Ascending aorta (tissue), 2 donors: Measurements from ENCODE around the gene KRT27. TPM values are rescaled to one million over a fixed set of nuclear protein-coding genes. Genes with fewer than 3 reads are reported as not detected.
"Not testable (repeated sequence)": the region's sequence is repeated elsewhere in the genome, so short reads cannot be mapped to it uniquely, and the experiment has no call there.

Experiments used
- DNase-seq, 2 donors: peaks; one replicate each; pipeline ENCODE4 v3.0.0-alpha.2; 2019; ENCODE audit warnings: low spot score in 2 of 2
- H3K27ac ChIP-seq, 2 donors: fragments of 200-600 bp; sonication (generic); one replicate each; pipeline ENCODE4 v1.5.1; 2016 to 2017; ENCODE audit warnings: mild to moderate bottlenecking in 1 of 2
- H3K27me3 ChIP-seq: fragments of 200-600 bp; sonication (generic); one replicate; pipeline ENCODE4 v1.5.1; 2017
- H3K36me3 ChIP-seq, 2 donors: fragments of 200-600 bp; sonication (generic); one replicate each; pipeline ENCODE4 v1.5.1; 2016
- H3K4me1 ChIP-seq, 2 donors: fragments of 200-600 bp; sonication (generic); one replicate each; pipeline ENCODE4 v1.5.1; 2016 to 2017; ENCODE audit warnings: mild to moderate bottlenecking in 1 of 2
- H3K4me3 ChIP-seq, 2 donors: fragments of 200-600 bp; sonication (generic); one replicate each; pipeline ENCODE4 v1.5.1; 2016 to 2017; ENCODE audit warnings: mild to moderate bottlenecking in 1 of 2
- H3K9me3 ChIP-seq, 2 donors: fragments of 200-600 bp; sonication (generic); one replicate each; pipeline ENCODE4 v1.5.1; 2016
- intact Hi-C: fragments of 100-400 bp; cut with DNase I; formaldehyde crosslinking; loops from one replicate; pipeline ENCODE4 v1.15.1; 2023
- total RNA-seq: library from RNA; depleted of rRNA; stranded (reverse); fragments of >200 nt; gene quantifications from one replicate; pipeline ENCODE4 v1.1.0, GENCODE V29; 2016
- TF ChIP-seq, protein P1 (sequence below), 3 experiments: fragments of 200-600 bp in 2 of 3; fragments of 450-650 bp in 1 of 3; sonication (generic) in 2 of 3; IDR thresholded peaks; one replicate each; pipeline ENCODE4 v1.5.1; 2016 to 2019; ENCODE audit warnings: antibody characterized with exemption in 3 of 3, mild to moderate bottlenecking in 1 of 3, moderate library complexity in 1 of 3

KRT27 gene
- total RNA-seq, 1 donor from 2014 or later: not detected

DNA sequence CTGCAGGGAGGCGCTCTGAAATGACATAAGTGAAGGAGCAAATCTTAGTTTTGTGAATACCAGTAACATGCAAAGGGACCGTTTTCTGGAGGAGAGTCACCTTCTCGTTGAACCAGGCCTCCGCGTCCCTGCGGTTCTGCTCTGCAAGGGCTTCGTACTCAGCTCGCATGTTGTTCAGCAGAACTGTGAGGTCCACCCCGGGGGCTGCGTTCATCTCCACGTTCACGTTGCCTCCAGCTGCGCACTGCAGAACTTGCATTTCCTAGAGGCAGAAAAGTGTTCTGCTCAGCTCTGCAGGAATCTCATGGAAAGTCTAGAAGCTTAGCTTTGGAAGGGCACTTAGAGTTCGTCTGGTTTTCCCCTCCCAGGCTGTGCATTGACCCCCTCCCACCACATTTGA lies 31.3 kb downstream of the KRT27 start:
- H3K36me3 ChIP-seq: no peaks in the 10 kb centered on the region
- H3K4me1 ChIP-seq: no peaks in the 10 kb centered on the region
- intact Hi-C loops: no loop called here
- H3K4me3 ChIP-seq: no peak overlapping the region
- H3K9me3 ChIP-seq: no peaks in the 10 kb centered on the region
- TF ChIP-seq, protein P1, sequence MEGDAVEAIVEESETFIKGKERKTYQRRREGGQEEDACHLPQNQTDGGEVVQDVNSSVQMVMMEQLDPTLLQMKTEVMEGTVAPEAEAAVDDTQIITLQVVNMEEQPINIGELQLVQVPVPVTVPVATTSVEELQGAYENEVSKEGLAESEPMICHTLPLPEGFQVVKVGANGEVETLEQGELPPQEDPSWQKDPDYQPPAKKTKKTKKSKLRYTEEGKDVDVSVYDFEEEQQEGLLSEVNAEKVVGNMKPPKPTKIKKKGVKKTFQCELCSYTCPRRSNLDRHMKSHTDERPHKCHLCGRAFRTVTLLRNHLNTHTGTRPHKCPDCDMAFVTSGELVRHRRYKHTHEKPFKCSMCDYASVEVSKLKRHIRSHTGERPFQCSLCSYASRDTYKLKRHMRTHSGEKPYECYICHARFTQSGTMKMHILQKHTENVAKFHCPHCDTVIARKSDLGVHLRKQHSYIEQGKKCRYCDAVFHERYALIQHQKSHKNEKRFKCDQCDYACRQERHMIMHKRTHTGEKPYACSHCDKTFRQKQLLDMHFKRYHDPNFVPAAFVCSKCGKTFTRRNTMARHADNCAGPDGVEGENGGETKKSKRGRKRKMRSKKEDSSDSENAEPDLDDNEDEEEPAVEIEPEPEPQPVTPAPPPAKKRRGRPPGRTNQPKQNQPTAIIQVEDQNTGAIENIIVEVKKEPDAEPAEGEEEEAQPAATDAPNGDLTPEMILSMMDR (IDR thresholded peaks at IDR 0.05): no peak
- H3K27me3 ChIP-seq: no peaks in the 10 kb centered on the region
- no peak for DNase-seq
- H3K27ac ChIP-seq: no peak overlapping the region

DNA sequence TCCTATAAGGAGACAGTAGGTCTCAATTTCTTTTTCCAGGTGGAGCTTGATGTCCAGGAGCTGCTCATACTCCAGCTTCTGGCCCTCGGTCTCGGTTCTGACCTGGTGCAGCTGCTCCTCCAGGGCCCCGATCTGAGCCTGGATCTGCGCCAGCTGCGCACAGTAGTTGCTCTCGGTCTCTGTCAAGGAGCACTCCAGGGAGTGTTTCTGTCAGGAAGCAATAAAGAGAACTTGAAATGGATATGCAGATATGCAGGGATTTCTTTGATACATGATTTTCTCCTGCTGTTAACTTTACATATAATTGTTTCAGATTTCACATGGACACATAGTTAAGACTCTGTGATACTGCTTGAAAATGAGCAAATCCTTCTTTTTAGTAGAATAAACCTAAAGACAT lies 32.0 kb downstream of the KRT27 start:
- intact Hi-C loops: no loop called here
- Histone ChIP-seq H3K4me3 (no peak overlapping the region), H3K36me3 (no peaks in the 10 kb centered on the region), H3K27ac (no peak overlapping the region), H3K4me1 (no peaks in the 10 kb centered on the region), H3K27me3 (no peaks in the 10 kb centered on the region), H3K9me3 (no peaks in the 10 kb centered on the region)
- no peak for DNase-seq
- TF ChIP-seq, protein P1 (IDR thresholded peaks at IDR 0.05): no peak

DNA sequence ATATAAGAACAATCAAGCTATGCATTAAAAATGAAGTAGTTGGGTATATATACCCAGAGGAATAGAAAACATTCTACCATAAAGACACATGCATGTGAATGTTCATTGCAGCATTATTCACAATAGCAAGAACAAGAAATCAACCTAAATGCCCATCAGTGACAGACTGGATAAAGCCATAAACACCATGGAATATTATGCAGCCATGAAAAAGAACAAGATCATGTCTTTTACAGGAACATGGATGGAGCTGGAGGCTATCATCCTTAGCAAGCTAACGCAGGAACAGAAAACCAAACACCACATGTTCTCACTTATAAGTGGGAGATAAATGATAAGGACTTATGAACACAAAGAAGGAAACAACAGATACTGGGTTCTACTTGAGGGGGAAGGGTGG lies 33.7 kb downstream of the KRT27 start:
- H3K9me3 ChIP-seq, H3K4me3 ChIP-seq, DNase-seq, H3K36me3 ChIP-seq, H3K4me1 ChIP-seq, H3K27ac ChIP-seq, intact Hi-C loops, H3K27me3 ChIP-seq: not testable (repeated sequence)

DNA sequence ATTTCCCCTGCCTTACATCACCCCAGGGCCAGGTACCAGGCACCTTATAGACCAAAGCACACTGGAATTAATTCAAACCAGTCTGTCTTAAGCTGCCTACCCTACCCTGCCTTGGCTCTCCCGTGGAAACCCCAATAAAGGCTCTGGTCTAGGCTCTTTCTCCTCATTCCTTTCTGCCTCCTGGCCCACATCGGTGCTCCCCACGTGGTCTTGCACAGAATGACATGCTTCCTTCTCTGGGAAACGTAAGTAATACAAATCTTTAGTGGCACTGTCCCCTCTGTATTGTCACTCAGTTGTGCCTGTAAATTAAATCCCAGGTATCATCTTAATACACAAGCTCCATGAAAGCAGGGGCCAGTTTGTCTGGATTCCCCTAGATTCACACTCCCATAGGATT lies 43.8 kb downstream of the KRT27 start:
- no peak for DNase-seq
- Histone ChIP-seq H3K4me3 (no peak overlapping the region), H3K27ac (no peak overlapping the region), H3K9me3 (no peaks in the 10 kb centered on the region), H3K4me1 (no peaks in the 10 kb centered on the region), H3K27me3 (no peaks in the 10 kb centered on the region), H3K36me3 (no peaks in the 10 kb centered on the region)
- TF ChIP-seq, protein P1 (IDR thresholded peaks at IDR 0.05): no peak
- intact Hi-C loops: no loop called here

DNA sequence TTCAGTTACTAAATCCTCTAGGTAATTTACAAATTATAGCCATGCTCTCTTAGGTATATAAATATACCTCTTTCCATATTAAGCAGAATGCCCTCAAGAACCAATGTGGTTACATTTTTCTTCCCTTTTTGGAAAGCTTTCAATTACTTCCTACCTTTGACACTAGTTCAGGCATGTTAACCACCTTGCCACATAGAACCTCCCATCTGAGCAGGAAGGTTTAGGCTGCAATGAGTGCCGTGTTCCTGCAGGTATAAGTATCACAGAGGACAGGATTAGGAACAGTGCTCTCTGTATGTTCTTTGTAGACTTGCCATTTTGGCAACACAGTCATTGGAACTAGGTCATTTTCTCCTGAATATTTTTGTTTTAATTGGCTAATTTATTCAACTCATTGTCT lies 47.3 kb downstream of the KRT27 start:
- H3K27me3 ChIP-seq: no peaks in the 10 kb centered on the region
- intact Hi-C loops: no loop called here
- DNase-seq: no peak
- H3K9me3 ChIP-seq: no peaks in the 10 kb centered on the region
- H3K36me3 ChIP-seq: no peaks in the 10 kb centered on the region
- no peak overlapping the region for H3K4me3 ChIP-seq
- H3K27ac ChIP-seq: no peak overlapping the region
- no peaks in the 10 kb centered on the region for H3K4me1 ChIP-seq
- TF ChIP-seq, protein P1 (IDR thresholded peaks at IDR 0.05): no peak

DNA sequence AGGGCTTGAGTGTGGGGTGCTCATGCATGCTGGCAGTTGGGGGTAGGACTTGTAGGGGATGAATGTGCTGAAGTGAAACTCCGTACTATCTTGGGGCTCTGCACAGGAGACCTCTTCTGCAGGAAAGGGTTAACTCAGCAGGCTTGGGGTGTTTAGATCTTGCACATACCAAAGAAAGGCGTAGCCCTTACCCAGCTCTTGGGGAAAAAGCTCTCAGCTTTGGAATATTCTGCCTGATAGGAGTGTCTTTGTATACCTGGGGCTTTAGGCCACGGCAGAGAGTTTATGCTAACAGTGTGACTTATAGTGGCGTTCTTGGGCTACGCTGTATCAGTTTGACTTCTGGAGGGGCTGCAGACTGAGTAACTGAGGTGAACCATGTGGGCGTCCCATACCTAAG lies 48.3 kb downstream of the KRT27 start:
- H3K27ac ChIP-seq: no peak overlapping the region
- H3K27me3 ChIP-seq: no peaks in the 10 kb centered on the region
- TF ChIP-seq, protein P1 (IDR thresholded peaks at IDR 0.05): no peak
- intact Hi-C loops: no loop called here
- H3K9me3 ChIP-seq: no peaks in the 10 kb centered on the region
- no peak for DNase-seq
- H3K36me3 ChIP-seq: no peaks in the 10 kb centered on the region
- no peaks in the 10 kb centered on the region for H3K4me1 ChIP-seq
- no peak overlapping the region for H3K4me3 ChIP-seq
